Tibial artery (tissue), 4 donors: ENCODE measurements around the gene LSS.
"Not testable (repeated sequence)": the region's sequence is repeated elsewhere in the genome, so short reads cannot be mapped to it uniquely, and the experiment has no call there.

ENCODE experiments used
- DNase-seq, 2 donors: peaks; one replicate each; pipeline ENCODE4 v3.0.0-alpha.2; 2019
- H3K27ac ChIP-seq, 2 donors: fragments of 200-600 bp; sonication (generic) in 1 of 2; 1 replicate in 1 of 2; 2 replicates in 1 of 2; pipeline ENCODE4 v1.5.1; 2018 to 2019; ENCODE audit warnings: mild to moderate bottlenecking in 1 of 2
- H3K27me3 ChIP-seq, 2 donors: fragments of 200-600 bp; sonication (generic) in 1 of 2; one replicate each; pipeline versions ENCODE4 v1.5.1 to v1.6.0; 2016 to 2019
- H3K36me3 ChIP-seq, 3 donors: fragments of 200-600 bp; sonication (generic) in 2 of 3; one replicate each; pipeline ENCODE4 v1.5.1; 2016 to 2019; ENCODE audit warnings: mild to moderate bottlenecking in 2 of 3
- H3K4me1 ChIP-seq, 4 donors: fragments of 200-600 bp; sonication (generic) in 2 of 4; 1 replicate in 3 of 4; 2 replicates in 1 of 4; pipeline ENCODE4 v1.5.1; 2016 to 2019
- H3K4me3 ChIP-seq, 2 donors: fragments of 200-600 bp; sonication (generic) in 1 of 2; 1 replicate in 1 of 2; 2 replicates in 1 of 2; pipeline ENCODE4 v1.5.1; 2018 to 2019; ENCODE audit warnings: mild to moderate bottlenecking in 2 of 2
- H3K9me3 ChIP-seq, 3 donors: fragments of 200-600 bp; sonication (generic) in 1 of 3; one replicate each; pipeline ENCODE4 v1.5.1; 2016 to 2019
- CTCF ChIP-seq, 2 experiments: fragments of 200-600 bp in 1 of 2; fragments of 450-650 bp in 1 of 2; IDR thresholded peaks; one replicate each; pipeline ENCODE4 v1.5.1; 2017 to 2019; ENCODE audit warnings: antibody characterized with exemption in 2 of 2, mild to moderate bottlenecking in 1 of 2, moderate library complexity in 1 of 2
- intact Hi-C: fragments of 100-400 bp; cut with DNase I; formaldehyde crosslinking; loops from one replicate; pipeline ENCODE4 v1.15.0; 2023; ENCODE audit warnings: low total_unique reads

The LSS gene

GRCh38 chr21:46205766-46206162 lies 22.8 kb downstream of the LSS start:
- H3K36me3 ChIP-seq = peaks cover 63 to 87% (median 80%) of the 10 kb centered on the region in 3 donors
- no peaks in the 10 kb centered on the region for H3K27me3 ChIP-seq
- H3K9me3 ChIP-seq = no peaks in the 10 kb centered on the region
- no peak for DNase-seq
- intact Hi-C loops = no loop called here
- no peak for TF ChIP-seq CTCF (IDR thresholded peaks at IDR 0.05)
- H3K4me3 ChIP-seq = no peak overlapping the region
- no peaks in the 10 kb centered on the region for H3K4me1 ChIP-seq
- no peak overlapping the region for H3K27ac ChIP-seq

- Histone ChIP-seq H3K36me3 (peaks cover 60 to 86% (median 75%) of the 10 kb centered on the region in 3 donors), H3K4me3 (no peak overlapping the region), H3K9me3 (no peaks in the 10 kb centered on the region), H3K27ac (no peak overlapping the region), H3K4me1 (no peaks in the 10 kb centered on the region), H3K27me3 (no peaks in the 10 kb centered on the region)
- intact Hi-C loops = no loop called here
- DNase-seq = no peak
- no peak for TF ChIP-seq CTCF (IDR thresholded peaks at IDR 0.05)
Observed at GRCh38 chr21:46205166-46205565, 23.4 kb downstream of the LSS start.

- H3K4me3 ChIP-seq = no peak overlapping the region
- no peak for TF ChIP-seq CTCF (IDR thresholded peaks at IDR 0.05)
- H3K36me3 ChIP-seq = peaks cover 58 to 80% (median 66%) of the 10 kb centered on the region in 3 donors
- no peak for DNase-seq
- H3K27me3 ChIP-seq = no peaks in the 10 kb centered on the region
- intact Hi-C loops = no loop called here
- H3K27ac ChIP-seq = no peak overlapping the region
- no peaks in the 10 kb centered on the region for H3K9me3 ChIP-seq
- H3K4me1 ChIP-seq = no peaks in the 10 kb centered on the region
Observed at GRCh38 chr21:46203203-46203600, 25.4 kb downstream of the LSS start.

- H3K4me1 ChIP-seq = no peaks in the 10 kb centered on the region
- H3K4me3 ChIP-seq = no peak overlapping the region
- H3K27me3 ChIP-seq = no peaks in the 10 kb centered on the region
- peaks cover 55 to 80% (median 66%) of the 10 kb centered on the region in 3 donors for H3K36me3 ChIP-seq
- TF ChIP-seq CTCF (IDR thresholded peaks at IDR 0.05) = no peak
- no peak overlapping the region for H3K27ac ChIP-seq
- no peaks in the 10 kb centered on the region for H3K9me3 ChIP-seq
- intact Hi-C loops = no loop called here
- DNase-seq = peak in 1 of 2 donors; percentile 3
Observed at GRCh38 chr21:46202592-46203202, 25.9 kb downstream of the LSS start.

- peaks cover 48 to 78% (median 64%) of the 10 kb centered on the region in 3 donors for H3K36me3 ChIP-seq
- H3K4me1 ChIP-seq, H3K27me3 ChIP-seq, intact Hi-C loops, H3K4me3 ChIP-seq, H3K9me3 ChIP-seq, H3K27ac ChIP-seq: not testable (repeated sequence)
- peak; percentile 4 to 13 for DNase-seq
Observed at GRCh38 chr21:46200877-46201803, 27.4 kb downstream of the LSS start.
